Stimulated activated CD8-positive, alpha-beta memory T cell treated with anti-CD3 and anti-CD28 coated beads, Interleukin-2, amount 100 ng/mL, for 48 hours (primary cell): Measurements from ENCODE around the gene MOGAT3.
A peak's percentile ranks its signal among the peaks of the same experiment; 100 is the strongest.

Experiments used
- DNase-seq, 2 donors: peaks; one replicate each; pipeline ENCODE4 v3.0.0-alpha.2; 2020; ENCODE audit warnings: low read depth in 2 of 2

The MOGAT3 gene

GRCh38 chr7:101200862-101201599 lies at the start of gene MOGAT3:
Gene MOGAT3 (minus strand): TSS chr7:101201036. CDS start chr7:101200854, 182 bp downstream.
- DNase-seq = no peak

- no peak for DNase-seq
Measured at GRCh38 chr7:101250324-101250723, 49.5 kb upstream of the MOGAT3 start.

- no peak for DNase-seq
Measured at GRCh38 chr7:101248276-101248675, 47.4 kb upstream of the MOGAT3 start.

- DNase-seq = no peak
Measured at GRCh38 chr7:101245147-101245668, 44.4 kb upstream of the MOGAT3 start.

GRCh38 chr7:101244375-101245146 lies 43.7 kb upstream of the MOGAT3 start, which contains the start of gene FIS1:
Gene FIS1 (minus strand): TSS chr7:101245081. CDS start chr7:101245004, 77 bp downstream.
- peak; percentile 92 to 93 for DNase-seq

GRCh38 chr7:101243646-101244374 lies 43.0 kb upstream of the MOGAT3 start:
- DNase-seq = no peak

GRCh38 chr7:101241443-101242349 lies 40.9 kb upstream of the MOGAT3 start:
- DNase-seq = no peak

- DNase-seq = no peak
Measured at GRCh38 chr7:101241015-101241363, 40.2 kb upstream of the MOGAT3 start.

GRCh38 chr7:101240226-101241014 lies 39.6 kb upstream of the MOGAT3 start:
- no peak for DNase-seq

GRCh38 chr7:101239951-101240220 lies 39.0 kb upstream of the MOGAT3 start:
- no peak for DNase-seq

GRCh38 chr7:101239191-101239950 lies 38.5 kb upstream of the MOGAT3 start:
- DNase-seq = no peak

- DNase-seq = no peak
Measured at GRCh38 chr7:101238226-101239182, 37.7 kb upstream of the MOGAT3 start.

- no peak for DNase-seq
Measured at GRCh38 chr7:101237206-101238067, 36.6 kb upstream of the MOGAT3 start, which contains the start of gene CLDN15. Gene CLDN15 (minus strand): TSS chr7:101237802. CDS start chr7:101237581, 221 bp downstream.

GRCh38 chr7:101236292-101236835 lies 35.5 kb upstream of the MOGAT3 start:
- no peak for DNase-seq

- DNase-seq = no peak
Measured at GRCh38 chr7:101235522-101235921, 34.7 kb upstream of the MOGAT3 start.

- DNase-seq = no peak
Measured at GRCh38 chr7:101235050-101235449, 34.2 kb upstream of the MOGAT3 start.

GRCh38 chr7:101234636-101235035 lies 33.8 kb upstream of the MOGAT3 start:
- no peak for DNase-seq
